ENCODE measurements around the gene CAV3. TPM values are rescaled to one million over a fixed set of nuclear protein-coding genes. Genes with fewer than 3 reads are reported as not detected.

The CAV3 gene
- total RNA-seq, 1 experiment from 2014 or later: not detected

DNA sequence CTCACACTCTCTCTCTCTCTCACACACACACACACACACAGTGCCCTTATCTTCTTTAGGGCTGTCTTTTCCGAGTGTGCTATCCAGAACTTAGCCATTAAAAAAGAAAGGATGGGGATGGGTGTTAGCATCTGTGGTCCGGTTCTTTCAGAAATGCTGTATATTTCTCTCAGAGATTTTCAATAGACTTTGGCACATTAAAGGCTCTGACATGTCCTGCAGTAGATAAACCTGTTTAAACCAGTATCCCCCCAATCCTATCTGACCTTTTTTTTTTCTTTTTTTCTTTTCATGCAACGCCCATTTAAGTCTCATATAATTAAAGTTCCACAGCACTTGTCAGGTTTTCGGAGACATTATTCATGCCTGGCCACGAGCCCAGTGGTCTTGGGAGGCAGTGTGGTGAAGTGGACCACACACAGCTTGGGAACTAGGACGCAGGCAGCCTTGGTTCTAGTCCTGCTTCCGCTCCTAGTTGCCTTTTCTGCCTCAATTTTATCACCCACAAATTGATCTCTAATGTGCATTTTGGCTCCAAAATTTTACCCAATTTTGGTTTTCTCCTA is 13.3 kb downstream of the CAV3 start:
- Histone ChIP-seq H2AFZ (ENCODE audit: low read depth, low read length, poor library complexity, severe bottlenecking) (no peak overlapping the region), H3K4me3 (replicated peaks in 1 of 2; ENCODE audit: low read depth in 1 of 2, low read length in 2 of 2) (no peak overlapping the region), H3K9me3 (ENCODE audit: control insufficient read depth in 1 of 2, insufficient read depth in 1 of 2, low read depth in 1 of 2, low read length in 2 of 2) (no peaks in the 10 kb centered on the region), H3K79me2 (ENCODE audit: insufficient read depth, low read length) (no peaks in the 10 kb centered on the region), H4K20me1 (ENCODE audit: insufficient read depth) (no peaks in the 10 kb centered on the region), H3K4me1 (ENCODE audit: control insufficient read depth in 1 of 2, insufficient read depth in 2 of 2, low read length in 2 of 2) (peaks cover 16 to 18% of the 10 kb centered on the region in 2 experiments), H3K9me2 (ENCODE audit: insufficient read depth) (no peaks in the 10 kb centered on the region), H3K27me3 (ENCODE audit: insufficient read depth, low read length) (no peaks in the 10 kb centered on the region), H3K36me3 (ENCODE audit: control insufficient read depth in 1 of 2, insufficient read depth in 2 of 2, low read length in 2 of 2) (no peaks in the 10 kb centered on the region), H3K9ac (ENCODE audit: low read length) (no peak overlapping the region), H3K27ac (ENCODE audit: low read depth, low read length) (no peak overlapping the region), H3K4me2 (ENCODE audit: low read length) (no peak overlapping the region)
- intact Hi-C loops (cut with micrococcal nuclease): no loop called here
- CTCF ChIA-PET: no interaction called here
- ATAC-seq (no peak), DNase-seq (ENCODE audit: low read depth, low spot score) (no peak)
- RAD21 ChIA-PET (ENCODE audit: low non-redundant PET in 1 of 2, low total read pairs in 2 of 2, uncharacterized antibody in 2 of 2, unreplicated experiment in 2 of 2): no interaction called here
- TF ChIP-seq EZH2 (IDR thresholded peaks at IDR 0.05) (no peak), CBX3 (IDR thresholded peaks at IDR 0.05; ENCODE audit: low read depth) (no peak)
- TF ChIP-seq, protein P1, sequence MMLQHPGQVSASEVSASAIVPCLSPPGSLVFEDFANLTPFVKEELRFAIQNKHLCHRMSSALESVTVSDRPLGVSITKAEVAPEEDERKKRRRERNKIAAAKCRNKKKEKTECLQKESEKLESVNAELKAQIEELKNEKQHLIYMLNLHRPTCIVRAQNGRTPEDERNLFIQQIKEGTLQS (IDR thresholded peaks at IDR 0.05): no peak
- no TSS peak for BruUV-seq (replicated peaks)
- POLR2A ChIA-PET: no interaction called here

DNA sequence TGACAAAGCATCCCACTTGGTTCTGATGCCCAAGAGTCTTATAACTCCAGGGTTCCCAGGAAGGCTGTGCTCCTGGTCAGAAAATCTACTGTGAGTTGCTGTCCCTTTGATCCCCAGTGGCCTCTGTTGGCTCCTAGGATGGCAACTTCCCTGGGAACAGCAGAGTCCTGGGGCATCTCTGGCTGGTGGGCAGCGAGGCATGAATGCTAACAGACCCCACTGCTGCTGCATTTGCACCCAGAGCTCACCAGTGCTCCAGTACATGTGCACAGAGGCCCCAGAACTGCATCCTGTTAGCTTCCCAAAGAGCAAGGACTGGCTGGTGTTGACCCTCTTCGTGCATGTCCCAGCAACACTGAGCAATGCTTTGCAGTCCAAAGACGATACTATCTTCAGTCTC is 15.7 kb downstream of the CAV3 start:
- H3K27me3 ChIP-seq (ENCODE audit: insufficient read depth, low read length): no peaks in the 10 kb centered on the region
- POLR2A ChIA-PET: no interaction called here
- H3K4me1 ChIP-seq (ENCODE audit: control insufficient read depth in 1 of 2, insufficient read depth in 2 of 2, low read length in 2 of 2): no peaks in the 10 kb centered on the region
- no peaks in the 10 kb centered on the region for H3K9me3 ChIP-seq (ENCODE audit: control insufficient read depth in 1 of 2, insufficient read depth in 1 of 2, low read depth in 1 of 2, low read length in 2 of 2)
- H4K20me1 ChIP-seq (ENCODE audit: insufficient read depth): no peaks in the 10 kb centered on the region
- no peaks in the 10 kb centered on the region for H3K9me2 ChIP-seq (ENCODE audit: insufficient read depth)
- no peaks in the 10 kb centered on the region for H3K79me2 ChIP-seq (ENCODE audit: insufficient read depth, low read length)
- no peak overlapping the region for H3K4me3 ChIP-seq (replicated peaks in 1 of 2; ENCODE audit: low read depth in 1 of 2, low read length in 2 of 2)
- no peak for ATAC-seq
- no peak overlapping the region for H2AFZ ChIP-seq (ENCODE audit: low read depth, low read length, poor library complexity, severe bottlenecking)
- H3K9ac ChIP-seq (ENCODE audit: low read length): no peak overlapping the region
- TF ChIP-seq, protein P2, sequence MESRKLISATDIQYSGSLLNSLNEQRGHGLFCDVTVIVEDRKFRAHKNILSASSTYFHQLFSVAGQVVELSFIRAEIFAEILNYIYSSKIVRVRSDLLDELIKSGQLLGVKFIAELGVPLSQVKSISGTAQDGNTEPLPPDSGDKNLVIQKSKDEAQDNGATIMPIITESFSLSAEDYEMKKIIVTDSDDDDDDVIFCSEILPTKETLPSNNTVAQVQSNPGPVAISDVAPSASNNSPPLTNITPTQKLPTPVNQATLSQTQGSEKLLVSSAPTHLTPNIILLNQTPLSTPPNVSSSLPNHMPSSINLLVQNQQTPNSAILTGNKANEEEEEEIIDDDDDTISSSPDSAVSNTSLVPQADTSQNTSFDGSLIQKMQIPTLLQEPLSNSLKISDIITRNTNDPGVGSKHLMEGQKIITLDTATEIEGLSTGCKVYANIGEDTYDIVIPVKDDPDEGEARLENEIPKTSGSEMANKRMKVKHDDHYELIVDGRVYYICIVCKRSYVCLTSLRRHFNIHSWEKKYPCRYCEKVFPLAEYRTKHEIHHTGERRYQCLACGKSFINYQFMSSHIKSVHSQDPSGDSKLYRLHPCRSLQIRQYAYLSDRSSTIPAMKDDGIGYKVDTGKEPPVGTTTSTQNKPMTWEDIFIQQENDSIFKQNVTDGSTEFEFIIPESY (IDR thresholded peaks at IDR 0.05; ENCODE audit: extremely low read depth, insufficient replicate concordance, low read length): no peak
- TF ChIP-seq TCF7L2 (IDR thresholded peaks at IDR 0.05; ENCODE audit: borderline replicate concordance, extremely low read depth, insufficient read depth, insufficient read length): no peak
- TF ChIP-seq ZNF274 (IDR thresholded peaks at IDR 0.05; ENCODE audit: low read depth, low read length): no peak
- no peak for TF ChIP-seq SRF (IDR thresholded peaks at IDR 0.05; ENCODE audit: low read depth)
- TF ChIP-seq SIN3A (IDR thresholded peaks at IDR 0.05; ENCODE audit: low read depth): no peak
- TF ChIP-seq EZH2phosphoT487 (IDR thresholded peaks at IDR 0.05; ENCODE audit: borderline replicate concordance): no peak
- TF ChIP-seq ZFX (IDR thresholded peaks at IDR 0.05): no peak
- no peak for TF ChIP-seq FOSL1 (IDR thresholded peaks at IDR 0.05; ENCODE audit: low read depth)
- no peak for TF ChIP-seq CEBPB (IDR thresholded peaks at IDR 0.05; ENCODE audit: low read depth)
- no peak for TF ChIP-seq ELF1 (IDR thresholded peaks at IDR 0.05; ENCODE audit: borderline replicate concordance, low read depth)
- no peak for TF ChIP-seq JUND (IDR thresholded peaks at IDR 0.05)
- no peak for TF ChIP-seq EZH2 (IDR thresholded peaks at IDR 0.05)
- TF ChIP-seq SP1 (IDR thresholded peaks at IDR 0.05; ENCODE audit: low read depth): no peak
- TF ChIP-seq, protein P1 (IDR thresholded peaks at IDR 0.05): no peak
- no peak for DNase-seq (ENCODE audit: low read depth, low spot score)
- no peak overlapping the region for H3K27ac ChIP-seq (ENCODE audit: low read depth, low read length)
- no TSS peak for BruUV-seq (replicated peaks)
- no peaks in the 10 kb centered on the region for H3K36me3 ChIP-seq (ENCODE audit: control insufficient read depth in 1 of 2, insufficient read depth in 2 of 2, low read length in 2 of 2)
- CTCF ChIA-PET: no interaction called here
- H3K4me2 ChIP-seq (ENCODE audit: low read length): no peak overlapping the region
- intact Hi-C loops (cut with micrococcal nuclease): no loop called here
- RAD21 ChIA-PET (ENCODE audit: low non-redundant PET in 1 of 2, low total read pairs in 2 of 2, uncharacterized antibody in 2 of 2, unreplicated experiment in 2 of 2): no interaction called here
